Measurements from ENCODE around the gene SH3PXD2B.
"Not testable (repeated sequence)": the region's sequence is repeated elsewhere in the genome, so short reads cannot be mapped to it uniquely, and the experiment has no call there.

SH3PXD2B gene

GRCh38 chr5:172365948-172366608 lies 88.2 kb downstream of the SH3PXD2B start:
- no peak for DNase-seq (ENCODE audit: low read depth)

GRCh38 chr5:172364773-172365172 lies 89.6 kb downstream of the SH3PXD2B start:
- no peak for DNase-seq (ENCODE audit: low read depth)

GRCh38 chr5:172362755-172363154 lies 91.6 kb downstream of the SH3PXD2B start:
- peak; percentile 45 for DNase-seq (ENCODE audit: low read depth)

- DNase-seq (ENCODE audit: low read depth), result peak; percentile 99
These were observed 92.6 kb downstream of the SH3PXD2B start for GRCh38 chr5:172361566-172362238.

- no peak for DNase-seq (ENCODE audit: low read depth)
These were observed 96.0 kb downstream of the SH3PXD2B start for GRCh38 chr5:172358345-172358744.

- DNase-seq (ENCODE audit: low read depth), result no peak
These were observed 97.8 kb downstream of the SH3PXD2B start for GRCh38 chr5:172356527-172356926.

GRCh38 chr5:172356047-172356446 lies 98.3 kb downstream of the SH3PXD2B start:
- no peak for DNase-seq (ENCODE audit: low read depth)

GRCh38 chr5:172353846-172354245 lies 100.5 kb downstream of the SH3PXD2B start:
- DNase-seq (ENCODE audit: low read depth), result no peak

- DNase-seq (ENCODE audit: low read depth), result no peak
These were observed 101.0 kb downstream of the SH3PXD2B start for GRCh38 chr5:172353271-172353812.

- DNase-seq (ENCODE audit: low read depth), result not testable (repeated sequence)
These were observed 101.8 kb downstream of the SH3PXD2B start for GRCh38 chr5:172352526-172352925.

- DNase-seq (ENCODE audit: low read depth), result no peak
These were observed 103.0 kb downstream of the SH3PXD2B start for GRCh38 chr5:172351240-172351778.

- DNase-seq (ENCODE audit: low read depth), result no peak
These were observed 103.8 kb downstream of the SH3PXD2B start for GRCh38 chr5:172350212-172351181.

GRCh38 chr5:172348733-172349132 lies 105.6 kb downstream of the SH3PXD2B start:
- DNase-seq (ENCODE audit: low read depth), result not testable (repeated sequence)

- no peak for DNase-seq (ENCODE audit: low read depth)
These were observed 106.2 kb downstream of the SH3PXD2B start for GRCh38 chr5:172348084-172348483.

- DNase-seq (ENCODE audit: low read depth), result no peak
These were observed 106.8 kb downstream of the SH3PXD2B start for GRCh38 chr5:172347496-172348052.

GRCh38 chr5:172345881-172346280 lies 108.4 kb downstream of the SH3PXD2B start:
- no peak for DNase-seq (ENCODE audit: low read depth)

GRCh38 chr5:172344855-172345409 lies 109.4 kb downstream of the SH3PXD2B start:
- no peak for DNase-seq (ENCODE audit: low read depth)

GRCh38 chr5:172343741-172344140 lies 110.6 kb downstream of the SH3PXD2B start:
- no peak for DNase-seq (ENCODE audit: low read depth)

GRCh38 chr5:172342918-172343317 lies 111.4 kb downstream of the SH3PXD2B start:
- no peak for DNase-seq (ENCODE audit: low read depth)

GRCh38 chr5:172339264-172340180 lies 114.8 kb downstream of the SH3PXD2B start:
- DNase-seq (ENCODE audit: low read depth), result no peak
